Caco-2 (cell line): Measurements from ENCODE around the gene RAF1. TPM values are rescaled to one million over a fixed set of nuclear protein-coding genes. Genes with fewer than 3 reads are reported as not detected.

ENCODE experiments used
- BruUV-seq: library from RNA; stranded (reverse); fragments of 400-500 nt; replicated peaks from 2 replicates; lab custom pipeline; 2021; lab: Mats Ljungman, UMichigan
- CTCF ChIA-PET: fragments of 300-600 bp; sonication (Branson Sonifier 250); formaldehyde crosslinking; loops from one replicate; lab custom pipeline; 2022; ENCODE audit warnings: antibody characterized with exemption; lab: Charles Lee
- POLR2A ChIA-PET: fragments of 300-600 bp; sonication (Branson Sonifier 250); formaldehyde crosslinking; loops from one replicate; lab custom pipeline; 2022; ENCODE audit warnings: antibody characterized with exemption; lab: Charles Lee
- DNase-seq, 2 experiments: peaks; one replicate each; pipeline versions ENCODE4 v3.0.0 to v3.0.0-alpha.2; 2020 to 2022
- H3K27me3 ChIP-seq: replicated peaks from 2 replicates; pipeline ENCODE4 v1.6.0; 2011; ENCODE audit warnings: low read length; ENCODE audit not compliant: control insufficient read depth, insufficient read depth
- H3K36me3 ChIP-seq: 2 replicates; pipeline ENCODE4 v1.5.1; 2011; ENCODE audit warnings: low read length; ENCODE audit not compliant: control insufficient read depth, insufficient read depth
- H3K4me1 ChIP-seq: fragments of 250-450 bp; sonication (Bioruptor Pico); 2 replicates; pipeline ENCODE4 v1.5.1; 2020; ENCODE audit warnings: mild to moderate bottlenecking
- H3K4me3 ChIP-seq: 2 replicates; pipeline ENCODE4 v1.5.1; 2011; ENCODE audit warnings: low read depth, mild to moderate bottlenecking, control low read depth, low read length
- H3K9me3 ChIP-seq: fragments of 250-450 bp; sonication (Bioruptor Pico); 2 replicates; pipeline ENCODE4 v1.5.1; 2020; ENCODE audit warnings: mild to moderate bottlenecking, moderate library complexity
- H3K27ac Mint-ChIP-seq: one replicate; pipeline ENCODE4 v1.8.0; 2022; ENCODE audit warnings: mixed read lengths; ENCODE audit not compliant: unreplicated experiment
- H3K27me3 Mint-ChIP-seq: one replicate; pipeline ENCODE4 v1.8.0; 2022; ENCODE audit warnings: mixed read lengths; ENCODE audit not compliant: insufficient read depth, unreplicated experiment
- H3K36me3 Mint-ChIP-seq: one replicate; pipeline ENCODE4 v1.8.0; 2022; ENCODE audit warnings: mild to moderate bottlenecking, mixed read lengths; ENCODE audit not compliant: insufficient read depth, unreplicated experiment
- H3K4me1 Mint-ChIP-seq: one replicate; pipeline ENCODE4 v1.8.0; 2022; ENCODE audit warnings: low read depth, mixed read lengths; ENCODE audit not compliant: unreplicated experiment
- H3K4me3 Mint-ChIP-seq: one replicate; pipeline ENCODE4 v1.8.0; 2022; ENCODE audit warnings: mild to moderate bottlenecking, moderate library complexity, mixed read lengths; ENCODE audit not compliant: unreplicated experiment
- H3K9me3 Mint-ChIP-seq: one replicate; pipeline ENCODE4 v1.8.0; 2022; ENCODE audit warnings: mixed read lengths; ENCODE audit not compliant: unreplicated experiment
- intact Hi-C: fragments of 100-400 bp; cut with micrococcal nuclease; formaldehyde crosslinking; loops from one replicate; pipeline ENCODE4 v1.10.0; 2022; ENCODE audit not compliant: unreplicated experiment
- total RNA-seq: library from RNA; stranded (reverse); gene quantifications from 2 replicates; pipeline ENCODE4 v1.2.3, GENCODE V29; 2022
- TF ChIP-seq, protein P1 (sequence below), 2 experiments: fragments of 200-600 bp in 1 of 2; IDR thresholded peaks; 1 replicate in 1 of 2; 2 replicates in 1 of 2; pipeline versions ENCODE4 v1.5.1 to v1.8.0; 2011 to 2022; ENCODE audit warnings: antibody characterized with exemption in 1 of 2, control low read depth in 1 of 2, inconsistent platforms in 1 of 2, low read depth in 1 of 2, low read length in 1 of 2, mild to moderate bottlenecking in 1 of 2, moderate library complexity in 1 of 2; ENCODE audit not compliant: insufficient read depth in 1 of 2, severe bottlenecking in 1 of 2, unreplicated experiment in 1 of 2

RAF1 gene
- total RNA-seq, 1 experiment from 2014 or later: 93.6 TPM

DNA sequence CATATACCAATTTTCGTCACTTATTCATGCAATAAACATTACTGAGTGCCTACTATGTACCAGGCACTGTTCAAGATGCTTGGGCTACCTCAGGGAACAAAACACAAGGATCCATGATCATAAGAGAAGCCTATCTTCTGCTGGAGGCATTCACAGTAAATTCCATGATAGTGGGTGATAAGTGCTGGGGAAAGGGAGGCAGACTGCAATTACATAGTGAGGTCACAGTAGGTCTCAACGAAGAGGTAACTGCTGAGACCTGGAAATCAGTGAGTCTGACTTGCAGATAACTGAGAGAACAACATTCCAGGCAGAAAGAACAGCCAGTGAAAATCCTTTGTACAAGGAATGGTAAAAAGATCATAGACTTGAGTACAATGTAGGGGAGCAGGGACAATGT lies 33.6 kb downstream of the RAF1 start:
- H3K27ac Mint-ChIP-seq: no peak overlapping the region
- Histone ChIP-seq H3K9me3 (no peaks in the 10 kb centered on the region), H3K36me3 (no peaks in the 10 kb centered on the region), H3K27me3 (no peaks in the 10 kb centered on the region), H3K4me3 (no peak overlapping the region), H3K4me1 (peaks cover 5% of the 10 kb centered on the region; the same call in 1 of the 2 replicates)
- peaks cover 8% of the 10 kb centered on the region for H3K4me1 Mint-ChIP-seq
- peaks cover 16% of the 10 kb centered on the region for H3K36me3 Mint-ChIP-seq
- BruUV-seq: no TSS peak
- no peaks in the 10 kb centered on the region for H3K27me3 Mint-ChIP-seq
- no peaks in the 10 kb centered on the region for H3K9me3 Mint-ChIP-seq
- POLR2A ChIA-PET: no interaction called here
- CTCF ChIA-PET: no interaction called here
- intact Hi-C loops: no loop called here
- DNase-seq: no peak
- TF ChIP-seq, protein P1, sequence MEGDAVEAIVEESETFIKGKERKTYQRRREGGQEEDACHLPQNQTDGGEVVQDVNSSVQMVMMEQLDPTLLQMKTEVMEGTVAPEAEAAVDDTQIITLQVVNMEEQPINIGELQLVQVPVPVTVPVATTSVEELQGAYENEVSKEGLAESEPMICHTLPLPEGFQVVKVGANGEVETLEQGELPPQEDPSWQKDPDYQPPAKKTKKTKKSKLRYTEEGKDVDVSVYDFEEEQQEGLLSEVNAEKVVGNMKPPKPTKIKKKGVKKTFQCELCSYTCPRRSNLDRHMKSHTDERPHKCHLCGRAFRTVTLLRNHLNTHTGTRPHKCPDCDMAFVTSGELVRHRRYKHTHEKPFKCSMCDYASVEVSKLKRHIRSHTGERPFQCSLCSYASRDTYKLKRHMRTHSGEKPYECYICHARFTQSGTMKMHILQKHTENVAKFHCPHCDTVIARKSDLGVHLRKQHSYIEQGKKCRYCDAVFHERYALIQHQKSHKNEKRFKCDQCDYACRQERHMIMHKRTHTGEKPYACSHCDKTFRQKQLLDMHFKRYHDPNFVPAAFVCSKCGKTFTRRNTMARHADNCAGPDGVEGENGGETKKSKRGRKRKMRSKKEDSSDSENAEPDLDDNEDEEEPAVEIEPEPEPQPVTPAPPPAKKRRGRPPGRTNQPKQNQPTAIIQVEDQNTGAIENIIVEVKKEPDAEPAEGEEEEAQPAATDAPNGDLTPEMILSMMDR (IDR thresholded peaks at IDR 0.05; ENCODE audit: insufficient read depth in 1 of 2, low read depth in 1 of 2, low read length in 1 of 2, severe bottlenecking in 1 of 2, unreplicated experiment in 1 of 2): no peak
- no peak overlapping the region for H3K4me3 Mint-ChIP-seq

DNA sequence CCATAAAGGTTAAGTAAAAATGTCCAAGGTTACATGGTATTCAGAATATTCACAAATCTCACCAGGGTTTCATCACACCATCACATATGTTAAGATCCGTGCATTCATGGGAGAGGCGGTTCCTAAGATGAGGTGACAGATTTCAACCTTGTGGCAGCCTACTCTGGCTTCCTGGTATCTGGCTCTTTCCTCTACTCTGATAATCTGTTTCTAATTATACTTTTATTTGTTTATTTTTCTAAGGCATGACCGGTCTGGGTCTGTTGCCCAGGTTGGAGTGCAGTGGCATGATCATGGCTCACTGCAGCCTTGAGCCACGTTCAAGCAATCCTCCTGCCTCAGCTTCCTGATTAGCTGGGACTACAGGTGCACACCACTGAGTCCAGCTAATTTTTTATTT lies 34.4 kb downstream of the RAF1 start:
- intact Hi-C loops: no loop called here
- BruUV-seq: no TSS peak
- Mint-ChIP-seq H3K4me3 (no peak overlapping the region), H3K4me1 (peaks cover 8% of the 10 kb centered on the region), H3K9me3 (no peaks in the 10 kb centered on the region), H3K27me3 (no peaks in the 10 kb centered on the region), H3K36me3 (peaks cover 9% of the 10 kb centered on the region), H3K27ac (no peak overlapping the region)
- Histone ChIP-seq H3K36me3 (no peaks in the 10 kb centered on the region), H3K27me3 (no peaks in the 10 kb centered on the region), H3K4me1 (peaks cover 5% of the 10 kb centered on the region; the same call in 1 of the 2 replicates), H3K4me3 (no peak overlapping the region), H3K9me3 (no peaks in the 10 kb centered on the region)
- no peak for DNase-seq
- ChIA-PET POLR2A (no interaction called here), CTCF (no interaction called here)
- TF ChIP-seq, protein P1 (IDR thresholded peaks at IDR 0.05; ENCODE audit: insufficient read depth in 1 of 2, low read depth in 1 of 2, low read length in 1 of 2, severe bottlenecking in 1 of 2, unreplicated experiment in 1 of 2): no peak

DNA sequence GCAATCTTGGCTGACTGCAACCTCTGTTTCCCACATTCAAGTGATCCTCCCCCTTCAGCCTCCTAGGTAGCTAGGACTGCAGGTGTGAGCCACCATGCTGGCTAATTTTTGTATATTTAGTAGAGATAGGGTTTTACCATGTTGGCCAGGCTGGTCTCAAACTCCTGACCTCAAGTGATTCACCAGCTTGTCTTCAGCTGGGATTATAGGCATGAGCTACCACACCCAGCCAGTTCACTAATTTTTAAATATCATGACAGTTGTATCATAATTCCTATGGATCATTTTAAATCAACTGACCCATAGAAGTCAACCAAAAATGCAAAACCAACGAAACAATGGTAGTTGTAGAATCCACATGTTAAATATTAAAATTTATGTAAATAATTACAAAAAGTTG lies 35.1 kb downstream of the RAF1 start:
- no peaks in the 10 kb centered on the region for H3K27me3 Mint-ChIP-seq
- Histone ChIP-seq H3K9me3 (no peaks in the 10 kb centered on the region), H3K4me1 (peaks cover 5% of the 10 kb centered on the region; the same call in 1 of the 2 replicates), H3K27me3 (no peaks in the 10 kb centered on the region), H3K4me3 (no peak overlapping the region), H3K36me3 (no peaks in the 10 kb centered on the region)
- no TSS peak for BruUV-seq
- H3K4me1 Mint-ChIP-seq: peaks cover 8% of the 10 kb centered on the region
- H3K27ac Mint-ChIP-seq: no peak overlapping the region
- CTCF ChIA-PET: no interaction called here
- H3K36me3 Mint-ChIP-seq: peaks cover 5% of the 10 kb centered on the region
- intact Hi-C loops: no loop called here
- H3K9me3 Mint-ChIP-seq: no peaks in the 10 kb centered on the region
- H3K4me3 Mint-ChIP-seq: no peak overlapping the region
- TF ChIP-seq, protein P1 (IDR thresholded peaks at IDR 0.05; ENCODE audit: insufficient read depth in 1 of 2, low read depth in 1 of 2, low read length in 1 of 2, severe bottlenecking in 1 of 2, unreplicated experiment in 1 of 2): no peak
- POLR2A ChIA-PET: interaction anchor here (0.5 kb wide), 1 partner anchor 20 kb away, joined by 4 read pairs; no protein-coding TSS in a partner anchor
- no peak for DNase-seq
